NB4 (cell line): ENCODE results near the gene PTTG2.

Experiments
- CTCF ChIP-seq: IDR thresholded peaks from one replicate; pipeline ENCODE4 v1.5.1; 2012; ENCODE audit warnings: low read depth, low read length
- MAX ChIP-seq: IDR thresholded peaks from 2 replicates; pipeline ENCODE4 v1.6.1; 2011; ENCODE audit warnings: low read depth, low read length

- TF ChIP-seq CTCF = peak; percentile 34
- peak; percentile 80 for TF ChIP-seq MAX
Observed at GRCh38 chr4:37977471-37978247, 17.5 kb downstream of the PTTG2 start.
